ENCODE results near the gene HBEGF.

HBEGF gene

DNA sequence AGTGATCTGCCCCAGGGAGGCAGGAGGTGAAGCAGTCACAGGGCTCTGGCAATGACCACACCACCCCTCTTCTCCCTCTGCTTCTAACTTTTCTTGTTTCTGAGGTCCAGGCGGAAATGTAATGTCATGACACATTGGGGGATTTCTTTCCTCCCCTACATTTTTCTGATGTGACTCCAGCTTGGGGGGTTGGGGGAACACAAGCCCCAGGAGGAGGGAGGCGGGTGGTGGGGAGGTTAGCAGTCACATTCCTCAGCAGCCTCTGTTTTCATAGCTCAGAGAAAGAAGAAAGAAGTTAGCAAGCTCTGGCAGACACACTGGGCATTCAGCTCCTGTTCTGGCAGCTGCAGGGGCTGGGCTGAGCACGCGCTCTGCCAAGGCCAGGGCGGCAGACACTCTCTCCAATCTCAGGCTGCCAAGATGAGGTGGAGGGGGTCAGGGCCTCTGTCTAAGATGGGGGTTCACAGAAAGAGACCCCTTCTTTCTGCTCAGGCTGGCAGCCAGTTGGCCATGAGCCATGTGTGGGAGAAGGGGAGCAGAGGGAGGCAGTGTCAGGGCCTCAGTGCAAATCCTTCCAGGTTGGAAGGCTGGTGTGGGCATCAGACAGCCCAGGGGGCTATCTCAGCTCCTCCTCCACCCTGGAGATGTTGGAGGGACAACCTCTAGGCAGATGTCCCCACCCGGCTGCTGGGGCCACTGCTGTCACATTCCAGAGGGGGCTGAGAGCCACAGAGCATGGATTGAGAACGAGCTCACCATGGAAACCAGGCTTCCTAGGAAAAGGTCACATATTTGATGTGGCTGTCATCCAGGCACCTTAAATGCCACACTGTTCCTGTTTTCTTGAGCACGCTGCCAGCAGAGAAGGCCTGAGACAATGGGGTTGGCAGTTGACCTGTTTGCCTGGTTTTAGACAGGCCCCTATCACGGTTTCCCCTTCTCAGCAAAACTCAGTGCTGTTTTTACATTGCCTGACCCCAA is 23.4 kb downstream of the HBEGF start:
- Histone ChIP-seq H3K9me3 (ENCODE audit: control extremely low read depth in 1 of 5, control insufficient read depth in 4 of 5, insufficient read depth in 2 of 5, low read depth in 1 of 5, low read length in 4 of 5) (no peaks in the 10 kb centered on the region), H3K4me3 (ENCODE audit: control insufficient read depth in 1 of 7, extremely low read depth in 1 of 7, insufficient read depth in 4 of 7, low read depth in 2 of 7, low read length in 6 of 7) (no peak overlapping the region), H3K27ac (ENCODE audit: insufficient read depth in 1 of 2, low read depth in 1 of 2, low read length in 2 of 2, poor library complexity in 1 of 2, severe bottlenecking in 2 of 2) (no peak overlapping the region), H3K36me3 (ENCODE audit: control insufficient read depth in 4 of 4, insufficient read depth in 4 of 4, low read length in 3 of 4) (no peaks in the 10 kb centered on the region), H3K27me3 (replicated peaks in 2 of 5; ENCODE audit: control insufficient read depth in 4 of 5, insufficient read depth in 5 of 5, low read length in 4 of 5) (no peaks in the 10 kb centered on the region), H3K4me1 (ENCODE audit: control extremely low read depth in 1 of 4, control insufficient read depth in 4 of 4, insufficient read depth in 4 of 4, low read length in 3 of 4) (peaks cover 0 to 19% (median 0%) of the 10 kb centered on the region in 4 experiments)
- POLR2A ChIA-PET, result no interaction called here
- WGBS (ENCODE audit: insufficient coverage), result 86% methylated on average over 7 of the region's 9 CpGs
- DNase-seq, result no peak
- CTCF ChIA-PET, result interaction anchor here (0.6 to 1.4 kb wide), 3 partner anchors 11 to 23 kb away, joined by 3 to 4 read pairs (median 3); no protein-coding TSS in a partner anchor

DNA sequence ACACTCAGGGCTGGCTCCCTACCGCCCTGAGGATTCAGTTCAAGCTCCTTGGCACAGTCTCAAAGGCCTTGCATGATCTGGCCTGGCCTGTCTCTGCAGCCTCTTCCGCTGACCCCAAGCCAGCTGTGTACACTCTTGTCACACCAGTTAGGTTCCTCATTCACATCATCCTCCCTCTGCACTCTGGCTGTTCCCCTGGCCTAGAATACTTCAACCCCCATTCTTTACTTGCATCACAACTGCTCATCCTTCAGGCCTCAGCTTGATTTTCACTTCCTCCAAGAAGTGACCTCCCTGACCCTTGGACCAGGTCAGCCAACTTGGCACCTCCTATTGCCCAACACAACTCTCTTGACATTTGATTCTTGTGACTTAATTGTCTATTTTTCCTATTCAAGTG is 24.6 kb downstream of the HBEGF start:
- CTCF ChIA-PET, result interaction anchor here (0.7 to 1.7 kb wide), 8 partner anchors 10 to 66 kb away, joined by 3 to 4 read pairs (median 4); no protein-coding TSS in a partner anchor
- no peaks in the 10 kb centered on the region for H3K27me3 ChIP-seq (replicated peaks in 2 of 5; ENCODE audit: control insufficient read depth in 4 of 5, insufficient read depth in 5 of 5, low read length in 4 of 5)
- WGBS (ENCODE audit: insufficient coverage), result 94% methylated on average over 2 of the region's 2 CpGs
- H3K36me3 ChIP-seq (ENCODE audit: control insufficient read depth in 4 of 4, insufficient read depth in 4 of 4, low read length in 3 of 4), result no peaks in the 10 kb centered on the region
- no peak for DNase-seq
- POLR2A ChIA-PET, result no interaction called here
- no peak overlapping the region for H3K4me3 ChIP-seq (ENCODE audit: control insufficient read depth in 1 of 7, extremely low read depth in 1 of 7, insufficient read depth in 4 of 7, low read depth in 2 of 7, low read length in 6 of 7)
- H3K4me1 ChIP-seq (ENCODE audit: control extremely low read depth in 1 of 4, control insufficient read depth in 4 of 4, insufficient read depth in 4 of 4, low read length in 3 of 4), result peaks cover 0 to 19% (median 0%) of the 10 kb centered on the region in 4 experiments
- no peak overlapping the region for H3K27ac ChIP-seq (ENCODE audit: insufficient read depth in 1 of 2, low read depth in 1 of 2, low read length in 2 of 2, poor library complexity in 1 of 2, severe bottlenecking in 2 of 2)
- H3K9me3 ChIP-seq (ENCODE audit: control extremely low read depth in 1 of 5, control insufficient read depth in 4 of 5, insufficient read depth in 2 of 5, low read depth in 1 of 5, low read length in 4 of 5), result no peaks in the 10 kb centered on the region

DNA sequence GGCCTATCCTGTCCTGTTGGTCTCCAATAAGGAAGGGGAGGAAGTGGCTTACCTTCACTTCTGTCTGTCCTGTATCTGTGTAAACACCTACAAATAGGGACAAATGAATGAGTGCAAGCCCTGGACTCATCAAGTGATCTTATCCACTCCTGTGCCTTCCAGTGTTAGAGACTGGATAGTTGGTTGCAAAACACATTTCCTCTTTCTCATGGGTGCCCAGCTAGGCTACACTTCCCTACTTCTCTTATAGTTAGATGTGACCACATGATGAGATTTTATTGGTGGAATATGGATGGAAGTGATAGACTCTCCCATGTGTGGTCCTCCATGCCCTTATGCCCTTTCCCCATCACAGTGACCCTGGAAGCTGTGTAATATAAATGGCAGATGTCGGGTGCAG is 26.6 kb downstream of the HBEGF start:
- H3K9me3 ChIP-seq (ENCODE audit: control extremely low read depth in 1 of 5, control insufficient read depth in 4 of 5, insufficient read depth in 2 of 5, low read depth in 1 of 5, low read length in 4 of 5), result no peaks in the 10 kb centered on the region
- no peak overlapping the region for H3K27ac ChIP-seq (ENCODE audit: insufficient read depth in 1 of 2, low read depth in 1 of 2, low read length in 2 of 2, poor library complexity in 1 of 2, severe bottlenecking in 2 of 2)
- CTCF ChIA-PET, result no interaction called here
- no peaks in the 10 kb centered on the region for H3K36me3 ChIP-seq (ENCODE audit: control insufficient read depth in 4 of 4, insufficient read depth in 4 of 4, low read length in 3 of 4)
- no peaks in the 10 kb centered on the region for H3K27me3 ChIP-seq (replicated peaks in 2 of 5; ENCODE audit: control insufficient read depth in 4 of 5, insufficient read depth in 5 of 5, low read length in 4 of 5)
- DNase-seq, result no peak
- 80% methylated on average over 1 of the region's 1 CpG for WGBS (ENCODE audit: insufficient coverage)
- peaks cover 0 to 18% (median 0%) of the 10 kb centered on the region in 4 experiments for H3K4me1 ChIP-seq (ENCODE audit: control extremely low read depth in 1 of 4, control insufficient read depth in 4 of 4, insufficient read depth in 4 of 4, low read length in 3 of 4)
- POLR2A ChIA-PET, result no interaction called here
- no peak overlapping the region for H3K4me3 ChIP-seq (ENCODE audit: control insufficient read depth in 1 of 7, extremely low read depth in 1 of 7, insufficient read depth in 4 of 7, low read depth in 2 of 7, low read length in 6 of 7)

DNA sequence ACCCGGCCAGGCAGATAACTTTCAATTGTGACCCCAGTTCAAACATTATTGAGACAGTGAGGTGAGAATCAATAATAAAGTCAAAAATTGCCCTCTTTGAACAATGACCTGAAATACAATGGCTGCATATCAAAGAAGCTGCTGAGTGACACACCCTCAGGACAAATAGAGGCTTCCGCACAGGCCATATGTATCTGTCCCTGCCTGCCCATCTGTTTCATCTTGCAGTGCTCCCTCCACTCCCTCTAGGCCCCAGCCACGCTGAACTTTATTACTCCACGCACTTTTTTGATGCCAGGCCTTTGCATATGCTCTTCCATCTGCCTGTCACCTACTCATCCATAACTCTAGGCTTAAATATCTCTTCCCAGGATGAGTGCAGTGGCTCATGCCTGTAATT is 27.6 kb downstream of the HBEGF start:
- H3K4me1 ChIP-seq (ENCODE audit: control extremely low read depth in 1 of 4, control insufficient read depth in 4 of 4, insufficient read depth in 4 of 4, low read length in 3 of 4), result peaks cover 0 to 16% (median 0%) of the 10 kb centered on the region in 4 experiments
- WGBS (ENCODE audit: insufficient coverage), result 98% methylated on average over 4 of the region's 4 CpGs
- no peak for DNase-seq
- H3K27ac ChIP-seq (ENCODE audit: insufficient read depth in 1 of 2, low read depth in 1 of 2, low read length in 2 of 2, poor library complexity in 1 of 2, severe bottlenecking in 2 of 2), result no peak overlapping the region
- ChIA-PET POLR2A (no interaction called here), CTCF (interaction anchor here (1.3 kb wide), 1 partner anchor 23 kb away, joined by 3 read pairs; no protein-coding TSS in a partner anchor)
- no peaks in the 10 kb centered on the region for H3K36me3 ChIP-seq (ENCODE audit: control insufficient read depth in 4 of 4, insufficient read depth in 4 of 4, low read length in 3 of 4)
- no peaks in the 10 kb centered on the region for H3K9me3 ChIP-seq (ENCODE audit: control extremely low read depth in 1 of 5, control insufficient read depth in 4 of 5, insufficient read depth in 2 of 5, low read depth in 1 of 5, low read length in 4 of 5)
- no peak overlapping the region for H3K4me3 ChIP-seq (ENCODE audit: control insufficient read depth in 1 of 7, extremely low read depth in 1 of 7, insufficient read depth in 4 of 7, low read depth in 2 of 7, low read length in 6 of 7)
- no peaks in the 10 kb centered on the region for H3K27me3 ChIP-seq (replicated peaks in 2 of 5; ENCODE audit: control insufficient read depth in 4 of 5, insufficient read depth in 5 of 5, low read length in 4 of 5)

DNA sequence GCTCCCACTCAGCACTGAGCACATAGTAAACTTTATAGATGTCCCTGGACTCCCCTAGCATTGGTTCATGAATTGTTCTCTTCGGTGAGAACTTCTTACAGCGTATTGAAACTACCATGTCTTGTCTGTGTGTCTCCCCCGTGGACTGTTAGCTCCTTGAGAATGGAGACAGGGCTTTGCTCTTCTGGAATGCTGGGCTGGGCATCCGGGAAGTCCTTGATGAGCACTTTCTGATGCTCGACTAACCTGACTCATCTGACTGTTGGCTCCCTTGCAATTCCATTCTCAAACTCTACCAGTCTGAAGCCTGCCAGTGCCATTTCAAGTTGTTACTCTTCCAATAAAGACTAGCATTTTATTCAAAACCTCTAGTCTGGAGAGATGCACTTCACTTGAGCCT is 28.5 kb downstream of the HBEGF start:
- Histone ChIP-seq H3K9me3 (ENCODE audit: control extremely low read depth in 1 of 5, control insufficient read depth in 4 of 5, insufficient read depth in 2 of 5, low read depth in 1 of 5, low read length in 4 of 5) (no peaks in the 10 kb centered on the region), H3K27ac (ENCODE audit: insufficient read depth in 1 of 2, low read depth in 1 of 2, low read length in 2 of 2, poor library complexity in 1 of 2, severe bottlenecking in 2 of 2) (no peak overlapping the region), H3K4me1 (ENCODE audit: control extremely low read depth in 1 of 4, control insufficient read depth in 4 of 4, insufficient read depth in 4 of 4, low read length in 3 of 4) (peaks cover 0 to 16% (median under 1%) of the 10 kb centered on the region in 4 experiments), H3K27me3 (replicated peaks in 2 of 5; ENCODE audit: control insufficient read depth in 4 of 5, insufficient read depth in 5 of 5, low read length in 4 of 5) (no peaks in the 10 kb centered on the region), H3K4me3 (ENCODE audit: control insufficient read depth in 1 of 7, extremely low read depth in 1 of 7, insufficient read depth in 4 of 7, low read depth in 2 of 7, low read length in 6 of 7) (no peak overlapping the region), H3K36me3 (ENCODE audit: control insufficient read depth in 4 of 4, insufficient read depth in 4 of 4, low read length in 3 of 4) (no peaks in the 10 kb centered on the region)
- CTCF ChIA-PET, result interaction anchor here (1.0 to 1.3 kb wide), 3 partner anchors 24 to 28 kb away, joined by 3 to 4 read pairs (median 3); no protein-coding TSS in a partner anchor
- POLR2A ChIA-PET, result no interaction called here
- 100% methylated on average over 5 of the region's 5 CpGs for WGBS (ENCODE audit: insufficient coverage)
- no peak for DNase-seq

DNA sequence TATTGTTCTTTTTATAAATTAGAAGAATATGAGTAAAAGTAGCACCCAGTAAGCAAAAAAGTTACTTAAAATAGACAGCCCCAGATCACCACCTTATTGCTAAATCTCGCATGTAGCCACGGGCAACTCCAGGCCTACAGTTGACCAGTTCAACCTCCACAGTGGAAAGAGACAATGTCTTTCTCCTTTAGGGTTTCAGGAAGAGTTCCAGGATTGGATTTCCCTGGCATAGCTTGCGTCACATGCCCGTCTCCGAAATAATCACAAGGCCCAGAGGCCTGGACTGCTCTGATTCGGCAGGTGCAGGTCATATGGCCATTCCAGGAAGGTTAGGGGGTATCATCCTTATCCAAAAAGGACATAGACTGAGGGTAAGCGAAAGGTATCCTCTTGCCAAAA is 33.6 kb downstream of the HBEGF start:
- Histone ChIP-seq H3K36me3 (ENCODE audit: control insufficient read depth in 4 of 4, insufficient read depth in 4 of 4, low read length in 3 of 4) (no peaks in the 10 kb centered on the region), H3K4me1 (ENCODE audit: control extremely low read depth in 1 of 4, control insufficient read depth in 4 of 4, insufficient read depth in 4 of 4, low read length in 3 of 4) (peaks cover 2 to 15% (median 11%) of the 10 kb centered on the region in 4 experiments), H3K27ac (ENCODE audit: insufficient read depth in 1 of 2, low read depth in 1 of 2, low read length in 2 of 2, poor library complexity in 1 of 2, severe bottlenecking in 2 of 2) (no peak overlapping the region), H3K4me3 (ENCODE audit: control insufficient read depth in 1 of 7, extremely low read depth in 1 of 7, insufficient read depth in 4 of 7, low read depth in 2 of 7, low read length in 6 of 7) (no peak overlapping the region), H3K27me3 (replicated peaks in 2 of 5; ENCODE audit: control insufficient read depth in 4 of 5, insufficient read depth in 5 of 5, low read length in 4 of 5) (no peaks in the 10 kb centered on the region), H3K9me3 (ENCODE audit: control extremely low read depth in 1 of 5, control insufficient read depth in 4 of 5, insufficient read depth in 2 of 5, low read depth in 1 of 5, low read length in 4 of 5) (no peaks in the 10 kb centered on the region)
- ChIA-PET CTCF (interaction anchor here (1.3 to 1.8 kb wide), 4 partner anchors 11 to 89 kb away, joined by 3 to 4 read pairs (median 4); no protein-coding TSS in a partner anchor), POLR2A (no interaction called here)
- 96% methylated on average over 6 of the region's 7 CpGs for whole genome bisulfite sequencing (ENCODE audit: insufficient coverage)
- no peak for DNase-seq

Data from common myeloid progenitor, CD34-positive (primary cell).